ENCODE measurements around the gene CD163.

Gene CD163

GRCh38 chr12:7434670-7435069 is 68.9 kb downstream of the CD163 start:
- no peak overlapping the region for H3K4me3 ChIP-seq (ENCODE audit: insufficient read depth, low read depth, low read length, poor library complexity, severe bottlenecking)
- DNase-seq, result no peak
- H3K4me1 ChIP-seq (ENCODE audit: control insufficient read depth, insufficient read depth, low read length, poor library complexity, severe bottlenecking), result no peaks in the 10 kb centered on the region
- no peaks in the 10 kb centered on the region for H3K27me3 ChIP-seq (replicated peaks; ENCODE audit: control insufficient read depth, insufficient read depth, low read length, poor library complexity, severe bottlenecking)
- H3K9me3 ChIP-seq (ENCODE audit: control insufficient read depth, low read length), result no peaks in the 10 kb centered on the region
- no peak overlapping the region for H3K27ac ChIP-seq (ENCODE audit: insufficient read depth, low read length, poor library complexity, severe bottlenecking)
- H3K36me3 ChIP-seq (ENCODE audit: control insufficient read depth, insufficient read depth, low read length), result no peaks in the 10 kb centered on the region

DNA sequence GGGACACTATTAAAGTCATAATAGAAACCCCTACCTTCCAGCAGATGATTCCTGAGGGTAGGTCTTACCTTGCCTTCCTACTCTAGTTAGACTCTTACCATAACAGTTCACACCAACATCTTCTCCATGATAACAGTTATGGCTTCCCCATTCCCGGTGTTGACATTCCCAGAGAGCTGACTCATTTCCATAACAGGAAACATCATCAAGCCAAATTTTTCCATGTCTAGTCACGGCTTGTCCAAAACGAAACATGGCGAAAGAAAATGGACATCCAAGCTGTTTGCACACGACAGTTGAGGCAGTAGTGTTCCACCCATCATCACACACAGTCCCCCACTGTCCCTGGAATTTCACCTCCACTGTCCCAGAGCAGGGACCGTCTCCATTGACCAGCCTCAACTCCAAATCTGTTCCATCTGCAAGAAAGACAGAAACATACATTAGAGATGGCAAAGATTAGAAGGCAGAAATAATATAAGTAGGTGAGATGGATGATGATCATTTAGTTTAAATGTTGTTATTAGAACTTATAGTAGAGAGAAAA is 70.2 kb downstream of the CD163 start:
- no peak for DNase-seq
- no peak overlapping the region for H3K4me3 ChIP-seq (ENCODE audit: insufficient read depth, low read depth, low read length, poor library complexity, severe bottlenecking)
- no peaks in the 10 kb centered on the region for H3K4me1 ChIP-seq (ENCODE audit: control insufficient read depth, insufficient read depth, low read length, poor library complexity, severe bottlenecking)
- no peaks in the 10 kb centered on the region for H3K27me3 ChIP-seq (replicated peaks; ENCODE audit: control insufficient read depth, insufficient read depth, low read length, poor library complexity, severe bottlenecking)
- no peaks in the 10 kb centered on the region for H3K9me3 ChIP-seq (ENCODE audit: control insufficient read depth, low read length)
- H3K36me3 ChIP-seq (ENCODE audit: control insufficient read depth, insufficient read depth, low read length), result no peaks in the 10 kb centered on the region
- H3K27ac ChIP-seq (ENCODE audit: insufficient read depth, low read length, poor library complexity, severe bottlenecking), result no peak overlapping the region

GRCh38 chr12:7431993-7432685 is 71.4 kb downstream of the CD163 start:
- Histone ChIP-seq H3K27me3 (replicated peaks; ENCODE audit: control insufficient read depth, insufficient read depth, low read length, poor library complexity, severe bottlenecking) (no peaks in the 10 kb centered on the region), H3K27ac (ENCODE audit: insufficient read depth, low read length, poor library complexity, severe bottlenecking) (no peak overlapping the region), H3K9me3 (ENCODE audit: control insufficient read depth, low read length) (no peaks in the 10 kb centered on the region), H3K36me3 (ENCODE audit: control insufficient read depth, insufficient read depth, low read length) (no peaks in the 10 kb centered on the region), H3K4me3 (ENCODE audit: insufficient read depth, low read depth, low read length, poor library complexity, severe bottlenecking) (no peak overlapping the region), H3K4me1 (ENCODE audit: control insufficient read depth, insufficient read depth, low read length, poor library complexity, severe bottlenecking) (no peaks in the 10 kb centered on the region)
- no peak for DNase-seq
